Measurements from ENCODE around the gene IFNE. TPM values are rescaled to one million over a fixed set of nuclear protein-coding genes. Genes with fewer than 3 reads are reported as not detected.

The IFNE gene
- total RNA-seq (2021; fragmentation: NEBNext Ultra II Directional; extraction: Animal tissue kit (Norgen Biotek cat#: 25700)), result 1 to 10 TPM in 3 of 6 experiments, under 1 TPM in 3; 0.74 to 2.3 (median 0.93) TPM
- long read RNA-seq, partial matches to known transcripts, result 0 of 1 reads
- long read RNA-seq, other reads (novel, unspliced or antisense), result 0 of 1 reads

- no peak for DNase-seq
- TF ChIP-seq CTCF (IDR thresholded peaks at IDR 0.05), result no peak
- H3K27ac Mint-ChIP-seq, result peak within 1 kb of the TSS; percentile 56
- no peaks in the 10 kb centered on the region for H3K9me3 Mint-ChIP-seq
- H3K4me3 Mint-ChIP-seq, result no peak within 1 kb of the TSS
- peaks cover 31% of the 10 kb centered on the region for H3K4me1 Mint-ChIP-seq (ENCODE audit: low read depth)
- H3K36me3 Mint-ChIP-seq (ENCODE audit: low read depth), result peaks cover 28% of the 10 kb centered on the region
- no peaks in the 10 kb centered on the region for H3K27me3 Mint-ChIP-seq (ENCODE audit: insufficient read depth)
These were observed at the start of gene IFNE for GRCh38 chr9:21482213-21482612. Gene IFNE, minus strand, starts transcription at chr9:21482313. Its CDS starts 619 bp downstream, at chr9:21481694.

GRCh38 chr9:21528123-21528808, 46.2 kb upstream of the IFNE start:
- H3K9me3 Mint-ChIP-seq, result peaks cover 6% of the 10 kb centered on the region; the same call in 1 of the 2 replicates
- no peak for TF ChIP-seq CTCF (IDR thresholded peaks at IDR 0.05)
- no peak for DNase-seq
- peaks cover 3% of the 10 kb centered on the region for H3K27me3 Mint-ChIP-seq (ENCODE audit: insufficient read depth)
- no peak overlapping the region for H3K4me3 Mint-ChIP-seq
- H3K27ac Mint-ChIP-seq, result no peak overlapping the region
- H3K36me3 Mint-ChIP-seq (ENCODE audit: low read depth), result peaks cover 96% of the 10 kb centered on the region
- H3K4me1 Mint-ChIP-seq (ENCODE audit: low read depth), result peaks cover 85% of the 10 kb centered on the region

GRCh38 chr9:21527579-21527978, 45.5 kb upstream of the IFNE start:
- DNase-seq, result no peak
- Mint-ChIP-seq H3K27ac (peak overlapping the region; percentile 53; the same call in 1 of the 2 replicates), H3K9me3 (peaks cover 6% of the 10 kb centered on the region; the same call in 1 of the 2 replicates), H3K27me3 (ENCODE audit: insufficient read depth) (peaks cover 3% of the 10 kb centered on the region), H3K4me1 (ENCODE audit: low read depth) (peaks cover 85% of the 10 kb centered on the region), H3K4me3 (no peak overlapping the region), H3K36me3 (ENCODE audit: low read depth) (peaks cover 97% of the 10 kb centered on the region)
- peak; percentile 49; the same call in 1 of the 2 replicates for TF ChIP-seq CTCF (IDR thresholded peaks at IDR 0.05)

GRCh38 chr9:21525174-21525573, 43.1 kb upstream of the IFNE start:
- Mint-ChIP-seq H3K9me3 (peaks cover 6% of the 10 kb centered on the region; the same call in 1 of the 2 replicates), H3K4me3 (no peak overlapping the region), H3K27ac (peak overlapping the region; percentile 52; the same call in 1 of the 2 replicates), H3K4me1 (ENCODE audit: low read depth) (peaks cover 82% of the 10 kb centered on the region), H3K36me3 (ENCODE audit: low read depth) (peaks cover 97% of the 10 kb centered on the region), H3K27me3 (ENCODE audit: insufficient read depth) (no peaks in the 10 kb centered on the region; the same call in 1 of the 2 replicates)
- DNase-seq, result no peak
- no peak for TF ChIP-seq CTCF (IDR thresholded peaks at IDR 0.05)

GRCh38 chr9:21524099-21524830, 42.2 kb upstream of the IFNE start:
- peaks cover 88% of the 10 kb centered on the region for H3K4me1 Mint-ChIP-seq (ENCODE audit: low read depth)
- peaks cover 6% of the 10 kb centered on the region; the same call in 1 of the 2 replicates for H3K9me3 Mint-ChIP-seq
- TF ChIP-seq CTCF (IDR thresholded peaks at IDR 0.05), result no peak
- DNase-seq, result no peak
- H3K4me3 Mint-ChIP-seq, result no peak overlapping the region; the same call in 1 of the 2 replicates
- peaks cover 97% of the 10 kb centered on the region for H3K36me3 Mint-ChIP-seq (ENCODE audit: low read depth)
- H3K27me3 Mint-ChIP-seq (ENCODE audit: insufficient read depth), result no peaks in the 10 kb centered on the region; the same call in 1 of the 2 replicates
- peak overlapping the region; percentile 35 for H3K27ac Mint-ChIP-seq

Data from HFFc6 (cell line).